Lower leg skin (tissue), 3 donors: ENCODE results near the gene GABRB2.

Experiments
- POLR2A ChIP-seq, 2 donors: fragments of 450-650 bp; IDR thresholded peaks; one replicate each; pipeline ENCODE4 v1.6.1; 2016 to 2017; ENCODE audit warnings: antibody characterized with exemption in 2 of 2, mild to moderate bottlenecking in 1 of 2, moderate library complexity in 1 of 2
- TF ChIP-seq, protein P1 (sequence below), 3 donors: fragments of 450-650 bp; IDR thresholded peaks; one replicate each; pipeline ENCODE4 v1.5.1; 2016; ENCODE audit warnings: antibody characterized with exemption in 3 of 3, mild to moderate bottlenecking in 3 of 3, moderate library complexity in 2 of 3

- TF ChIP-seq, protein P1, sequence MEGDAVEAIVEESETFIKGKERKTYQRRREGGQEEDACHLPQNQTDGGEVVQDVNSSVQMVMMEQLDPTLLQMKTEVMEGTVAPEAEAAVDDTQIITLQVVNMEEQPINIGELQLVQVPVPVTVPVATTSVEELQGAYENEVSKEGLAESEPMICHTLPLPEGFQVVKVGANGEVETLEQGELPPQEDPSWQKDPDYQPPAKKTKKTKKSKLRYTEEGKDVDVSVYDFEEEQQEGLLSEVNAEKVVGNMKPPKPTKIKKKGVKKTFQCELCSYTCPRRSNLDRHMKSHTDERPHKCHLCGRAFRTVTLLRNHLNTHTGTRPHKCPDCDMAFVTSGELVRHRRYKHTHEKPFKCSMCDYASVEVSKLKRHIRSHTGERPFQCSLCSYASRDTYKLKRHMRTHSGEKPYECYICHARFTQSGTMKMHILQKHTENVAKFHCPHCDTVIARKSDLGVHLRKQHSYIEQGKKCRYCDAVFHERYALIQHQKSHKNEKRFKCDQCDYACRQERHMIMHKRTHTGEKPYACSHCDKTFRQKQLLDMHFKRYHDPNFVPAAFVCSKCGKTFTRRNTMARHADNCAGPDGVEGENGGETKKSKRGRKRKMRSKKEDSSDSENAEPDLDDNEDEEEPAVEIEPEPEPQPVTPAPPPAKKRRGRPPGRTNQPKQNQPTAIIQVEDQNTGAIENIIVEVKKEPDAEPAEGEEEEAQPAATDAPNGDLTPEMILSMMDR (IDR thresholded peaks at IDR 0.05), result no peak
- TF ChIP-seq POLR2A (IDR thresholded peaks at IDR 0.05), result no peak
Observed at GRCh38 chr5:161373345-161373707, 173.2 kb downstream of the GABRB2 start.
